T-helper 2 cell treated with Interferon-gamma antibody and Interleukin-4, amounts not matched to agents 100 ng/mL and 5 ng/mL, for 36 hours (primary cell): ENCODE data around the gene TOLLIP. TPM values are rescaled to one million over a fixed set of nuclear protein-coding genes. Genes with fewer than 3 reads are reported as not detected.
"Not testable (repeated sequence)": the region's sequence is repeated elsewhere in the genome, so short reads cannot be mapped to it uniquely, and the experiment has no call there.

Experiments used
- intact Hi-C: fragments of 100-400 bp; cut with micrococcal nuclease; formaldehyde crosslinking; loops from one replicate; pipeline ENCODE4 v1.15.1; 2023
- total RNA-seq: library from RNA; stranded (reverse); gene quantifications from 2 replicates; pipeline ENCODE4 v1.2.3, GENCODE V29; 2022

The TOLLIP gene
- total RNA-seq, 1 donor from 2014 or later: 29.8 TPM

GRCh38 chr11:1251236-1251770 lies 58.1 kb downstream of the TOLLIP start:
- intact Hi-C loops: no loop called here

- intact Hi-C loops: not testable (repeated sequence)
Measured at GRCh38 chr11:1250411-1250810, 59.0 kb downstream of the TOLLIP start.

DNA sequence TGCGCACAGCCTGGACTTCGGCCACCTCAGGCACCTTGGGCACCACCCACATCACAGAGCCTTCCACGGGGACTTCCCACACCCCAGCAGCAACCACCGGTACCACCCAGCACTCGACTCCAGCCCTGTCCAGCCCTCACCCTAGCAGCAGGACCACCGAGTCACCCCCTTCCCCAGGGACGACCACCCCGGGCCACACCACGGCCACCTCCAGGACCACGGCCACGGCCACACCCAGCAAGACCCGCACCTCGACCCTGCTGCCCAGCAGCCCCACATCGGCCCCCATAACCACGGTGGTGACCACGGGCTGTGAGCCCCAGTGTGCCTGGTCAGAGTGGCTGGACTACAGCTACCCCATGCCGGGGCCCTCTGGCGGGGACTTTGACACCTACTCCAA lies 60.5 kb downstream of the TOLLIP start:
- intact Hi-C loops: not testable (repeated sequence)

DNA sequence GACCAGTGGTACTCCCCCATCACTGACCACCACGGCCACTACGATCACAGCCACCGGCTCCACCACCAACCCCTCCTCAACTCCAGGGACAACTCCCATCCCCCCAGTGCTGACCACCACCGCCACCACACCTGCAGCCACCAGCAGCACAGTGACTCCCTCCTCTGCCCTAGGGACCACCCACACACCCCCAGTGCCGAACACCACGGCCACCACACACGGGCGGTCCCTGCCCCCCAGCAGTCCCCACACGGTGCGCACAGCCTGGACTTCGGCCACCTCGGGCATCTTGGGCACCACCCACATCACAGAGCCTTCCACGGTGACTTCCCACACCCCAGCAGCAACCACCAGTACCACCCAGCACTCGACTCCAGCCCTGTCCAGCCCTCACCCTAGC lies 62.4 kb downstream of the TOLLIP start:
- intact Hi-C loops: not testable (repeated sequence)

- intact Hi-C loops: not testable (repeated sequence)
Measured at GRCh38 chr11:1246301-1246700, 63.1 kb downstream of the TOLLIP start.

GRCh38 chr11:1245717-1246116 lies 63.7 kb downstream of the TOLLIP start:
- intact Hi-C loops: not testable (repeated sequence)

DNA sequence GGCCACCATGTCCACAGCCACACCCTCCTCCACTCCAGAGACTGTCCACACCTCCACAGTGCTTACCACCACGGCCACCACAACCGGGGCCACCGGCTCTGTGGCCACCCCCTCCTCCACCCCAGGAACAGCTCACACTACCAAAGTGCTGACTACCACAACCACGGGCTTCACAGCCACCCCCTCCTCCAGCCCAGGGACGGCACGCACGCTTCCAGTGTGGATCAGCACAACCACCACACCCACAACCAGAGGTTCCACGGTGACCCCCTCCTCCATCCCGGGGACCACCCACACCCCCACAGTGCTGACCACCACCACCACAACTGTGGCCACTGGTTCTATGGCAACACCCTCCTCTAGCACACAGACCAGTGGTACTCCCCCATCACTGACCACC lies 64.9 kb downstream of the TOLLIP start:
- intact Hi-C loops: not testable (repeated sequence)

- intact Hi-C loops: not testable (repeated sequence)
Measured at GRCh38 chr11:1243521-1243920, 65.9 kb downstream of the TOLLIP start.

DNA sequence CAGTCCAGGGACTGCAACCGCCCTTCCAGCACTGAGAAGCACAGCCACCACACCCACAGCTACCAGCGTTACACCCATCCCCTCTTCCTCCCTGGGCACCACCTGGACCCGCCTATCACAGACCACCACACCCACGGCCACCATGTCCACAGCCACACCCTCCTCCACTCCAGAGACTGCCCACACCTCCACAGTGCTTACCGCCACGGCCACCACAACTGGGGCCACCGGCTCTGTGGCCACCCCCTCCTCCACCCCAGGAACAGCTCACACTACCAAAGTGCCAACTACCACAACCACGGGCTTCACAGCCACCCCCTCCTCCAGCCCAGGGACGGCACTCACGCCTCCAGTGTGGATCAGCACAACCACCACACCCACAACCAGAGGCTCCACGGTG lies 66.7 kb downstream of the TOLLIP start:
- intact Hi-C loops: not testable (repeated sequence)

DNA sequence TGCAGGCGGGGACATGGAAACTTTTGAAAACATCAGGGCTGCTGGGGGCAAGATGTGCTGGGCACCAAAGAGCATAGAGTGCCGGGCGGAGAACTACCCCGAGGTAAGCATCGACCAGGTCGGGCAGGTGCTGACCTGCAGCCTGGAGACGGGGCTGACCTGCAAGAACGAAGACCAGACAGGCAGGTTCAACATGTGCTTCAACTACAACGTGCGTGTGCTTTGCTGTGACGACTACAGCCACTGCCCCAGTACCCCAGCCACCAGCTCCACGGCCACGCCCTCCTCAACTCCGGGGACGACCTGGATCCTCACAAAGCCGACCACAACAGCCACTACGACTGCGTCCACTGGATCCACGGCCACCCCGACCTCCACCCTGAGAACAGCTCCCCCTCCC lies 67.1 kb downstream of the TOLLIP start:
- intact Hi-C loops: no loop called here

DNA sequence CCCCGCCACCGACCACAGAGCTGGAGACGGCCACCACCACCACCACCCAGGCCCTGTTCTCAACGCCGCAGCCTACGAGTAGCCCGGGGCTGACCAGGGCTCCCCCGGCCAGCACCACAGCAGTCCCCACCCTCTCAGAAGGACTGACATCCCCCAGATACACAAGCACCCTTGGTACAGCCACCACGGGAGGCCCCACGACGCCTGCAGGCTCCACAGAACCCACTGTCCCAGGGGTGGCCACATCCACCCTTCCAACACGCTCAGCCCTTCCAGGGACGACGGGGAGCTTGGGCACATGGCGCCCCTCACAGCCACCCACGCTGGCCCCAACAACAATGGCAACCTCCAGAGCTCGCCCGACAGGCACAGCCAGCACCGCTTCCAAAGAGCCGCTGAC lies 67.7 kb downstream of the TOLLIP start:
- intact Hi-C loops: no loop called here

DNA sequence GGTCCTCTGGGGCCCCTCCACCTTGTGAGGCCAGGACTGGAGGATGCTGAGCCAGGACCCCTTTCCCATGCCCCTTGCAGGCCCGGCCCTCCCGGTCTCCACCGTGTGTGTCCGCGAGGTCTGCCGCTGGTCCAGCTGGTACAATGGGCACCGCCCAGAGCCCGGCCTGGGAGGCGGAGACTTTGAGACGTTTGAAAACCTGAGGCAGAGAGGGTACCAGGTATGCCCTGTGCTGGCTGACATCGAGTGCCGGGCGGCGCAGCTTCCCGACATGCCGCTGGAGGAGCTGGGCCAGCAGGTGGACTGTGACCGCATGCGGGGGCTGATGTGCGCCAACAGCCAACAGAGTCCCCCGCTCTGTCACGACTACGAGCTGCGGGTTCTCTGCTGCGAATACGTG lies 68.7 kb downstream of the TOLLIP start:
- intact Hi-C loops: no loop called here

DNA sequence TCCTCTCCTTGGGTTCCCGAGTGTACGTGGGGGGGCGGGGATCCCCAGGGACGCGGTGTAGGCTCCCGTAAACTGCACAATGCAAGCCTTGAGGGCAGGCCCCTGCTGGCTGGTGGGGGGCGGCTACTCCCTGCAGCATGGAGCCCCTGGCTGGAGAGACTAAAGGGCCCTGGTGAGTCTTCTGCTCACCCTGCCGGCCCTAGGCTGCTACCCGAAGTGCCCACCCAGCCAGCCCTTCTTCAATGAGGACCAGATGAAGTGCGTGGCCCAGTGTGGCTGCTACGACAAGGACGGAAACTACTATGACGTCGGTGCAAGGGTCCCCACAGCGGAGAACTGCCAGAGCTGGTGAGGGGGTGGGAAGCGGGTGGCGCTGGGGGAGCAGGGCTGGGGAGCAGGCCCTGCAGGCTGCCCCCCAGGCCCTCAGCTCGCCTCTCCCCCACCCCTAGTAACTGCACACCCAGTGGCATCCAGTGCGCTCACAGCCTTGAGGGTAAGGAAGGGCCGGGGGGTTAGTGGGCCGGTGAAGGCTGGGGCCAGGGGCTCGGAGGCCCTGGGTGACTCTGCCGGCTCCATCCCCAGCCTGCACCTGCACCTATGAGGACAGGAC lies 69.7 kb downstream of the TOLLIP start:
- intact Hi-C loops: no loop called here

DNA sequence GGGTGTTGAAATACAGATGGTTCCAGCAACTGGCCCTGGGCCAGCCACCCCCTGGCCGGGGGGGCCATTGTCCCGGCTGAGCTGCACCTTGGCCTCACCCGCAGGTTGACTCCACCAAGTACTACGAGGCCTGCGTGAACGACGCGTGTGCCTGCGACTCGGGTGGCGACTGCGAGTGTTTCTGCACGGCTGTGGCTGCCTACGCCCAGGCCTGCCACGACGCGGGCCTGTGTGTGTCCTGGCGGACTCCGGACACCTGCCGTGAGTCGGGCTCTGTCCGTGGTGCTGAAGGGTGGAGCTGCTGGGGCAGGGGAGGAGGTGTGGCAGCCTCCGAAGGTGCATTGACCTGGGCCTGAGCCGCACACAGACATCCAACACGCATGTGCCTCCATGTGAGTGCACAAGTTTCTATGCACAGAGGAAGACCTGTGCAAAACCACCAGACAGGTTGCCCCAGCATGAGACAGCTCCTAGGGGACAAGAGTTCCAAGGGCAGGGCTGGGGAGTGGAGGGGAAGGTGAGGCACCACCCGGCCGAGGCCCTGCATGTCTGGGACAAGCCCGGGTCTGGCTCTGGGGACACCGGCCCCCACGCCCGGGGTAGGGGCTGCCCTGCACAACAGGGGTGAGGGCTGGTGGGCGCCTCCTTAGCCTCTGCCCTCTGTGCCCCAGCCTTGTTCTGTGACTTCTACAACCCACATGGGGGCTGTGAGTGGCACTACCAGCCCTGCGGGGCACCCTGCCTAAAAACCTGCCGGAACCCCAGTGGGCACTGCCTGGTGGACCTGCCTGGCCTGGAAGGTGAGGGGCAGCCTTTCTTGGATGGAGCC lies 70.5 kb downstream of the TOLLIP start:
- intact Hi-C loops: no loop called here

GRCh38 chr11:1237851-1238250 lies 71.6 kb downstream of the TOLLIP start:
- intact Hi-C loops: no loop called here

GRCh38 chr11:1237128-1237580 lies 72.3 kb downstream of the TOLLIP start:
- intact Hi-C loops: no loop called here

DNA sequence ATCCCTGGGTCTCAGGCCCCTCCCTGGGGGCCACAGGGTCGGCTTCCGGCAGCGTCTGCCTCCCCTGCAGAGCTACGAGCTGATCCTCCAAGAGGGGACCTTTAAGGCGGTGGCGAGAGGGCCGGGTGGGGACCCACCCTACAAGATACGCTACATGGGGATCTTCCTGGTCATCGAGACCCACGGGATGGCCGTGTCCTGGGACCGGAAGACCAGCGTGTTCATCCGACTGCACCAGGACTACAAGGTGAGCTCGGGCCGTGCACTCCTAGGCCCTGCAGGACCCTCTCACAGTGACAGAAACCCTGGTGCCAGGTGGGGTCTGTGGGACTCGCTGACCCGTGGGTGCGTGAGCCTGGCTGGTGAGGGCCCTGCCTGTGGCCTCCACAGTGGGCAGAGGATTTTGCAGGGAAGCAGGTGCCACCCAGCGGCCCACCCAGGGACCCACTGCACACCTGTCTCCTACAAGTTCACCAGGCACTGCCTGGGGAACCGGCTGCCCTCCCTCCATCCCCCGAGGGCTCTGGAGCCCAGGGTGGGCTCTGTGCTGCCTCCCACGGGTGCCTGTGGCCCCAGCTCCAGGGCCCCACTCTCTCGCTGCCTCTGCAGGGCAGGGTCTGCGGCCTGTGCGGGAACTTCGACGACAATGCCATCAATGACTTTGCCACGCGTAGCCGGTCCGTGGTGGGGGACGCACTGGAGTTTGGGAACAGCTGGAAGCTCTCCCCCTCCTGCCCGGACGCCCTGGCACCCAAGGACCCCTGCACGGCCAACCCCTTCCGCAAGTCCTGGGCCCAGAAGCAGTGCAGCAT lies 72.9 kb downstream of the TOLLIP start:
- intact Hi-C loops: no loop called here

DNA sequence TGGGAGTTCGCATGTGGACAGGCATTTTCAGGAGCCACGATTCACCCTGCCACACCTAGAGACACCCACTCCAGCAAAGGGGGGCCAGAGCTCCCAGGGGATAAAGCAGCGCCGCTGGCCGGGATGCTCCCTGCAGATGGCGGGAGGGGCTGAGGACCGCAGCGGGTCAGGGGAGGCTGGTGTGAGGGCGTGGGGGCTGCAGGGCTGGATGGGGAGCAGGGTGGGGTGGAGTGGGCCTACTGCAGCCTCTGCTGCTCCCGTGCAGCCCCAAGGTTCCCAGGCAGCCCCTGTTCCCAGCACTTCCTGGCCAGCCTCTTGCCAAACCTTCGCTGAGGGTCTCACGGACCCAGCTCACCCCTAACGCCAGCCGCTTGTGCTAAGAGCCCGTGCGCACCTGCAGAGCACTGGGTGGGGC lies 73.5 kb downstream of the TOLLIP start:
- intact Hi-C loops: no loop called here

- intact Hi-C loops: no loop called here
Measured at GRCh38 chr11:1235306-1235900, 74.0 kb downstream of the TOLLIP start.

DNA sequence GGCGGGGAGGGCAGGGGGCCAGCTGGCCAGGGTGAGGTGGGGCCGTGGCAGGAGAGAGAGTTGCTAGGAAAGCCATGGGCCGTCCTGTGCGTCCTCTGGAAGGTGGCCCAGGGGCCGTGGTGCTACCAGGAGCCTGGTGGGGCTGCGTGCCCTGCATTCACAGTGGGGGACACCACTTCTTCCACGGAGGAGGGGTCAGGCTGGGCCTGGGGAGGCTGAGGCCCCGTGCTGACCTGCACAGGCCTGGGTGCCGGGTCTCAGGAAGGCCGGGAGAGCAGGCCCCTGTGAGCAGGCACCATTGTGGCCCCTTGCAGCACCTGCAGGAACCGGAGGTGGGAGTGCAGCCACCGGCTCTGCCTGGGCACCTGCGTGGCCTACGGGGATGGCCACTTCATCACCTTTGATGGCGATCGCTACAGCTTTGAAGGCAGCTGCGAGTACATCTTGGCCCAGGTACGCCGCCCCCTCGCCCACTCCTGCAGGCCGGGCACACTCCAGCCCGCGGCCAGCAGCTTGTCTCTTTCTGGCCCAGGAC lies 74.6 kb downstream of the TOLLIP start:
- intact Hi-C loops: no loop called here
